IMR-90 (cell line): ENCODE results near the gene MICAL2. TPM values are rescaled to one million over a fixed set of nuclear protein-coding genes. Genes with fewer than 3 reads are reported as not detected.
A peak's percentile ranks its signal among the peaks of the same experiment; 100 is the strongest.

Experiments
- ATAC-seq: fragments of 200-7000 bp; cut with Tn5 transposase; 2 replicates; pipeline ENCODE4 v1.9.1; 2020; ENCODE audit warnings: low read depth, mild to moderate bottlenecking, moderate library complexity
- BruUV-seq: library from RNA; stranded (reverse); fragments of 400-500 nt; replicated peaks from 2 replicates; lab custom pipeline; 2021; lab: Mats Ljungman, UMichigan
- CTCF ChIA-PET: fragments of 300-600 bp; formaldehyde crosslinking; extraction: SDS; loops from one replicate; lab custom pipeline; 2021; ENCODE audit warnings: antibody characterized with exemption; lab: Yijun Ruan, JAX
- POLR2A ChIA-PET: fragments of 300-600 bp; sonication (Branson Sonifier 250); formaldehyde crosslinking; loops from one replicate; lab custom pipeline; 2022; ENCODE audit warnings: antibody characterized with exemption; ENCODE audit not compliant: unreplicated experiment; lab: Charles Lee
- DNase-seq: peaks from one replicate; pipeline ENCODE4 v3.0.0; 2013
- H2AFZ ChIP-seq: replicated peaks from 2 replicates; pipeline ENCODE3; 2013; ENCODE audit warnings: low read length, mild to moderate bottlenecking; ENCODE audit not compliant: poor library complexity
- H2AK5ac ChIP-seq: 2 replicates; pipeline ENCODE4 v1.6.1; 2013; ENCODE audit warnings: low read depth, low read length, inconsistent platforms
- H2AK9ac ChIP-seq: replicated peaks from 2 replicates; pipeline ENCODE3; 2013; ENCODE audit warnings: mild to moderate bottlenecking, low read depth, low read length, moderate library complexity; ENCODE audit not compliant: poor library complexity
- H2BK120ac ChIP-seq: 2 replicates; pipeline ENCODE4 v1.6.1; 2013; ENCODE audit warnings: low read depth, low read length, inconsistent platforms
- H2BK15ac ChIP-seq: 3 replicates; pipeline ENCODE4 v1.6.1; 2013; ENCODE audit warnings: low read depth, low read length, inconsistent platforms
- H2BK20ac ChIP-seq: 2 replicates; pipeline ENCODE4 v1.6.1; 2013; ENCODE audit warnings: low read depth, mild to moderate bottlenecking, inconsistent platforms, low read length, moderate library complexity
- H2BK5ac ChIP-seq: 2 replicates; pipeline ENCODE4 v1.6.1; 2013; ENCODE audit warnings: mild to moderate bottlenecking, low read depth, low read length, inconsistent platforms; ENCODE audit not compliant: poor library complexity, severe bottlenecking
- H3K14ac ChIP-seq: replicated peaks from 2 replicates; pipeline ENCODE4 v1.6.1; 2013; ENCODE audit warnings: low read depth, low read length, inconsistent platforms
- H3K18ac ChIP-seq: 2 replicates; pipeline ENCODE4 v1.6.1; 2013; ENCODE audit warnings: low read depth, low read length, control low read depth
- H3K23ac ChIP-seq: 2 replicates; pipeline ENCODE4 v1.6.1; 2013; ENCODE audit warnings: low read depth, low read length, inconsistent platforms
- H3K27ac ChIP-seq: 2 replicates; pipeline ENCODE4 v1.5.1; 2013; ENCODE audit warnings: mild to moderate bottlenecking, control low read depth, low read length; ENCODE audit not compliant: insufficient read depth
- H3K27me3 ChIP-seq: 2 replicates; pipeline ENCODE4 v1.6.1; 2013; ENCODE audit warnings: low read length; ENCODE audit not compliant: control insufficient read depth, insufficient read depth
- H3K36me3 ChIP-seq: 2 replicates; pipeline ENCODE4 v1.6.1; 2013; ENCODE audit warnings: low read length, mixed read lengths; ENCODE audit not compliant: control insufficient read depth, insufficient read depth
- H3K4ac ChIP-seq: 2 replicates; pipeline ENCODE4 v1.6.1; 2013; ENCODE audit warnings: low read depth, low read length, inconsistent platforms
- H3K4me1 ChIP-seq: 2 replicates; pipeline ENCODE4 v1.6.1; 2013; ENCODE audit warnings: low read length, mixed read lengths; ENCODE audit not compliant: control insufficient read depth, insufficient read depth
- H3K4me2 ChIP-seq: 2 replicates; pipeline ENCODE4 v1.6.1; 2013; ENCODE audit warnings: low read depth, mild to moderate bottlenecking, control low read depth, low read length, moderate library complexity
- H3K4me3 ChIP-seq: 2 replicates; pipeline ENCODE4 v1.5.1; 2013; ENCODE audit warnings: low read depth, mild to moderate bottlenecking, control low read depth, low read length, moderate library complexity; ENCODE audit not compliant: insufficient read depth
- H3K56ac ChIP-seq: 2 replicates; pipeline ENCODE4 v1.6.1; 2013; ENCODE audit warnings: low read length, inconsistent platforms; ENCODE audit not compliant: insufficient read depth; ENCODE audit errors: extremely low read depth
- H3K79me1 ChIP-seq, 2 experiments: 2 replicates each; pipeline ENCODE4 v1.6.1; 2013; ENCODE audit warnings: low read length in 2 of 2, inconsistent platforms in 1 of 2, low read depth in 1 of 2
- H3K9ac ChIP-seq: 2 replicates; pipeline ENCODE4 v1.6.1; 2013; ENCODE audit warnings: low read depth, low read length, control low read depth
- H3K9me1 ChIP-seq: 2 replicates; pipeline ENCODE4 v1.6.1; 2013; ENCODE audit warnings: low read length, inconsistent platforms; ENCODE audit not compliant: insufficient read depth
- H3K9me3 ChIP-seq: 2 replicates; pipeline ENCODE4 v1.6.1; 2013; ENCODE audit warnings: low read length; ENCODE audit not compliant: control insufficient read depth, insufficient read depth
- H4K20me1 ChIP-seq: 2 replicates; pipeline ENCODE4 v1.6.1; 2013; ENCODE audit warnings: low read length, inconsistent platforms; ENCODE audit not compliant: insufficient read depth
- H4K5ac ChIP-seq: 2 replicates; pipeline ENCODE4 v1.6.1; 2013; ENCODE audit warnings: mild to moderate bottlenecking, low read depth, low read length, control low read depth
- H4K8ac ChIP-seq, 2 experiments: 2 replicates each; pipeline ENCODE4 v1.6.1; 2013; ENCODE audit warnings: low read depth in 2 of 2, low read length in 2 of 2, control low read depth in 1 of 2, inconsistent platforms in 1 of 2
- H4K91ac ChIP-seq: 2 replicates; pipeline ENCODE4 v1.6.1; 2013; ENCODE audit warnings: low read depth, low read length, inconsistent platforms; ENCODE audit not compliant: insufficient read depth
- BHLHE40 ChIP-seq: fragments of 150-350 bp; IDR thresholded peaks from 2 replicates; pipeline ENCODE4 v1.6.1; 2016; ENCODE audit warnings: mild to moderate bottlenecking, low read depth, low read length
- CEBPB ChIP-seq: IDR thresholded peaks from 2 replicates; pipeline ENCODE4 v1.6.1; 2012; ENCODE audit warnings: low read depth, low read length, improper control_type of control experiment
- CHD1 ChIP-seq: IDR thresholded peaks from 2 replicates; pipeline ENCODE4 v1.6.1; 2012; ENCODE audit warnings: low read depth, low read length, improper control_type of control experiment
- CTCF ChIP-seq: conservative IDR thresholded peaks from 2 replicates; pipeline ENCODE4 v1.5.1; 2012; ENCODE audit warnings: mild to moderate bottlenecking, low read depth, low read length, improper control_type of control experiment
- ELK1 ChIP-seq: fragments of 150-350 bp; IDR thresholded peaks from 2 replicates; pipeline ENCODE4 v1.6.1; 2016; ENCODE audit warnings: low read depth, mild to moderate bottlenecking, low read length, moderate library complexity, borderline replicate concordance
- FOS ChIP-seq: fragments of 150-350 bp; IDR thresholded peaks from 2 replicates; pipeline ENCODE4 v1.6.1; 2016; ENCODE audit warnings: low read depth, low read length
- MAFK ChIP-seq: IDR thresholded peaks from 2 replicates; pipeline ENCODE4 v1.6.1; 2012; ENCODE audit warnings: low read depth, low read length, improper control_type of control experiment
- MXI1 ChIP-seq: IDR thresholded peaks from 2 replicates; pipeline ENCODE4 v1.6.1; 2012; ENCODE audit warnings: low read depth, mild to moderate bottlenecking, low read length, moderate library complexity, borderline replicate concordance
- NFE2L2 ChIP-seq: fragments of 150-350 bp; IDR thresholded peaks from 2 replicates; pipeline ENCODE4 v1.6.1; 2016; ENCODE audit warnings: low read depth, mild to moderate bottlenecking, low read length
- POLR2A ChIP-seq: IDR thresholded peaks from 2 replicates; pipeline ENCODE4 v1.6.1; 2012; ENCODE audit warnings: mild to moderate bottlenecking, low read depth, low read length
- RAD21 ChIP-seq: IDR thresholded peaks from 2 replicates; pipeline ENCODE4 v1.6.1; 2012; ENCODE audit warnings: low read length, improper control_type of control experiment
- RCOR1 ChIP-seq: IDR thresholded peaks from 2 replicates; pipeline ENCODE4 v1.6.1; 2012; ENCODE audit warnings: mild to moderate bottlenecking, low read length, improper control_type of control experiment; ENCODE audit not compliant: insufficient replicate concordance
- RFX5 ChIP-seq: IDR thresholded peaks from 2 replicates; pipeline ENCODE4 v1.8.0; 2012; ENCODE audit warnings: low read depth, mild to moderate bottlenecking, low read length, moderate library complexity
- SMC3 ChIP-seq: fragments of 150-350 bp; IDR thresholded peaks from 2 replicates; pipeline ENCODE4 v1.6.1; 2016; ENCODE audit warnings: low read depth, mild to moderate bottlenecking, antibody characterized with exemption, low read length, moderate library complexity
- USF2 ChIP-seq: fragments of 150-350 bp; IDR thresholded peaks from 2 replicates; pipeline ENCODE4 v1.6.1; 2017; ENCODE audit warnings: mild to moderate bottlenecking, antibody characterized with exemption, low read length, low read depth
- WGBS, 2 experiments: methylation state at CpG; one replicate each; pipeline versions ENCODE4 v1.1.5 to v1.1.7; 2013; ENCODE audit warnings: missing lambda C conversion rate in 2 of 2; ENCODE audit not compliant: insufficient read length in 1 of 2; ENCODE audit errors: extremely low coverage in 2 of 2; 5-methylcytosine and 5-hydroxymethylcytosine counted together
- dilution Hi-C: fragments of 300-500 bp; cut with HindIII; formaldehyde crosslinking; loops from one replicate; pipeline ENCODE4 v1.14.3; 2018; ENCODE audit warnings: low sequenced_read_pairs; ENCODE audit not compliant: unreplicated experiment
- in situ Hi-C: fragments of 300-500 bp; cut with MboI; formaldehyde crosslinking; loops from 3 replicates; pipeline ENCODE4 v1.14.3; 2019; ENCODE audit warnings: low sequenced_read_pairs, inconsistent platforms, mixed read lengths
- intact Hi-C: fragments of 100-400 bp; cut with micrococcal nuclease; formaldehyde crosslinking; loops from 2 replicates; pipeline ENCODE4 v1.10.0; 2022
- polyA plus RNA-seq, 3 experiments: library from polyadenylated mRNA; depleted of rRNA; stranded (reverse); fragments of >200 nt; gene quantifications; 2 replicates each; pipeline ENCODE4 v1.2.3, GENCODE V29; 2012; ENCODE audit warnings: low replicate concordance in 1 of 3
- total RNA-seq: library from RNA; depleted of rRNA; stranded (reverse); fragments of >200 nt; gene quantifications from 2 replicates; pipeline ENCODE4 v1.2.3, GENCODE V29; 2012

MICAL2 gene
- total and polyA plus RNA-seq, 2 of the 4 experiments (the other 2 are of a cell fraction): 170 to 336 TPM

GRCh38 chr11:12282676-12283075 lies 172.3 kb downstream of the MICAL2 start:
- peak overlapping the region; percentile 8; the same call in 1 of the 2 replicates for H3K27ac ChIP-seq
- peak overlapping the region; percentile 100 for H2BK120ac ChIP-seq
- H2BK5ac ChIP-seq: peak overlapping the region; percentile 100
- peak overlapping the region; percentile 96 for H4K91ac ChIP-seq
- peak overlapping the region; percentile 49; the same call in 1 of the 2 replicates for H4K5ac ChIP-seq
- WGBS, 2 experiments: 74% methylated on average over 3 of the region's 6 CpGs; no CpG with 5 or more reads in 1 of the 2 experiments
- H3K4me1 ChIP-seq: peaks cover 28% of the 10 kb centered on the region
- peak overlapping the region; percentile 9; the same call in 1 of the 2 replicates for H3K9ac ChIP-seq
- peak overlapping the region; percentile 93 for H2AK5ac ChIP-seq
- dilution Hi-C loops (no loop called here), intact Hi-C loops (loop anchor here (1.0 to 5.0 kb wide), 8 partner anchors 45 to 483 kb away; partner anchors contain the start of gene MICAL2), in situ Hi-C loops (loop anchor here (5.0 to 25.0 kb wide), 3 partner anchors 235 to 1245 kb away; no protein-coding TSS in a partner anchor)
- no peak overlapping the region for H3K4me3 ChIP-seq
- TF ChIP-seq RAD21 (no peak), MAFK (no peak), ELK1 (no peak), CTCF (no peak), RCOR1 (no peak), MXI1 (no peak), CEBPB (no peak), BHLHE40 (no peak), RFX5 (no peak), FOS (no peak), CHD1 (no peak), USF2 (no peak), NFE2L2 (no peak), POLR2A (no peak), SMC3 (no peak)
- no peaks in the 10 kb centered on the region for H3K9me3 ChIP-seq
- H3K56ac ChIP-seq: peak overlapping the region; percentile 48; the same call in 1 of the 2 replicates
- H3K14ac ChIP-seq: peak overlapping the region; percentile 93
- H4K8ac ChIP-seq: peak overlapping the region; percentile 91 to 94
- H3K4ac ChIP-seq: peak overlapping the region; percentile 90
- H2AK9ac ChIP-seq: no peak overlapping the region
- H3K79me1 ChIP-seq: peaks cover 23 to 45% of the 10 kb centered on the region in 2 experiments
- H2BK20ac ChIP-seq: peak overlapping the region; percentile 96
- DNase-seq (no peak), ATAC-seq (no peak)
- H3K4me2 ChIP-seq: no peak overlapping the region
- H3K27me3 ChIP-seq: no peaks in the 10 kb centered on the region
- peak overlapping the region; percentile 90 for H3K23ac ChIP-seq
- H2AFZ ChIP-seq: no peak overlapping the region
- H2BK15ac ChIP-seq: peak overlapping the region; percentile 94
- H3K18ac ChIP-seq: peak overlapping the region; percentile 43; the same call in 1 of the 2 replicates
- peaks cover 3% of the 10 kb centered on the region; the same call in 1 of the 2 replicates for H4K20me1 ChIP-seq
- CTCF ChIA-PET: interaction anchor here (0.7 to 3.3 kb wide), 9 partner anchors 41 to 235 kb away, joined by 3 to 17 read pairs (median 4); no protein-coding TSS in a partner anchor
- H3K9me1 ChIP-seq: peaks cover 31% of the 10 kb centered on the region
- BruUV-seq: no TSS peak
- POLR2A ChIA-PET: interaction anchor here (0.5 to 0.7 kb wide), 2 partner anchors 143 to 196 kb away, joined by 5 to 12 read pairs; no protein-coding TSS in a partner anchor
- no peaks in the 10 kb centered on the region for H3K36me3 ChIP-seq
